Panc1 (cell line): ENCODE results near the gene MAP6. TPM values are rescaled to one million over a fixed set of nuclear protein-coding genes. Genes with fewer than 3 reads are reported as not detected.

Source experiments
- ATAC-seq: fragments of 200-7000 bp; cut with Tn5 transposase; 2 replicates; pipeline ENCODE4 v1.9.1; 2020; ENCODE audit warnings: mild to moderate bottlenecking, moderate library complexity
- BruUV-seq: library from RNA; stranded (reverse); fragments of 400-500 nt; replicated peaks from 2 replicates; lab custom pipeline; 2021; lab: Mats Ljungman, UMichigan
- CTCF ChIA-PET: fragments of 300-600 bp; sonication (Branson Sonifier 250); formaldehyde crosslinking; loops from one replicate; lab custom pipeline; 2022; ENCODE audit warnings: antibody characterized with exemption; lab: Charles Lee
- POLR2A ChIA-PET: fragments of 300-600 bp; sonication (Branson Sonifier 250); formaldehyde crosslinking; loops from one replicate; lab custom pipeline; 2022; ENCODE audit warnings: antibody characterized with exemption; lab: Charles Lee
- DNase-seq: peaks from one replicate; pipeline ENCODE4 v3.0.0-alpha.2; 2010; ENCODE audit warnings: low read depth, low spot score
- H3K27ac ChIP-seq: 2 replicates; pipeline ENCODE4 v1.5.1; 2011; ENCODE audit warnings: mild to moderate bottlenecking, low read length, inconsistent platforms
- H3K27me3 ChIP-seq: fragments of 200-500 bp; sonication (Bioruptor generic); 2 replicates; pipeline ENCODE4 v1.6.0; 2014; ENCODE audit warnings: low read length, inconsistent platforms; ENCODE audit not compliant: control insufficient read depth, insufficient read depth
- H3K36me3 ChIP-seq: fragments of 200-500 bp; sonication (Bioruptor generic); 2 replicates; pipeline ENCODE4 v1.5.1; 2014; ENCODE audit warnings: inconsistent platforms, mild to moderate bottlenecking, low read length, moderate library complexity; ENCODE audit not compliant: control insufficient read depth, insufficient read depth
- H3K4me1 ChIP-seq: 2 replicates; pipeline ENCODE4 v1.5.1; 2011; ENCODE audit warnings: inconsistent platforms, mild to moderate bottlenecking, low read length, moderate library complexity; ENCODE audit not compliant: control insufficient read depth, insufficient read depth
- H3K4me3 ChIP-seq, 2 experiments: 2 replicates each; pipeline ENCODE4 v1.5.1; 2011 to 2012; ENCODE audit warnings: low read depth in 2 of 2, low read length in 2 of 2, mild to moderate bottlenecking in 2 of 2, inconsistent platforms in 1 of 2, moderate library complexity in 1 of 2
- H3K9me3 ChIP-seq: fragments of 200-500 bp; sonication (Bioruptor generic); 2 replicates; pipeline ENCODE4 v1.5.1; 2014; ENCODE audit warnings: low read depth, mild to moderate bottlenecking, inconsistent platforms, low read length, moderate library complexity; ENCODE audit not compliant: control insufficient read depth, insufficient read depth
- CTCF ChIP-seq: fragments of 450-650 bp; IDR thresholded peaks from 2 replicates; pipeline ENCODE4 v1.5.1; 2017; ENCODE audit warnings: mild to moderate bottlenecking
- POLR2AphosphoS5 ChIP-seq: IDR thresholded peaks from 2 replicates; pipeline ENCODE4 v1.6.1; 2012; ENCODE audit warnings: mild to moderate bottlenecking, low read depth, low read length, moderate library complexity
- SIN3A ChIP-seq: IDR thresholded peaks from 2 replicates; pipeline ENCODE4 v1.6.1; 2012; ENCODE audit warnings: low read depth, mild to moderate bottlenecking, low read length, moderate library complexity, borderline replicate concordance; ENCODE audit not compliant: insufficient read depth
- TCF7L2 ChIP-seq: IDR thresholded peaks from 2 replicates; pipeline ENCODE4 v1.6.1; 2011; ENCODE audit warnings: mild to moderate bottlenecking, low read depth, low read length, inconsistent platforms
- in situ Hi-C: cut with HindIII; loops from 2 replicates; pipeline ENCODE4 v1.10.0; 2016; ENCODE audit warnings: low sequenced_read_pairs, low pct_unique_long_range_greater_than_20kb
- intact Hi-C: fragments of 100-400 bp; cut with micrococcal nuclease; formaldehyde crosslinking; loops from one replicate; pipeline ENCODE4 v1.10.0; 2022; ENCODE audit not compliant: unreplicated experiment
- total RNA-seq: library from RNA; stranded (reverse); gene quantifications from one replicate; pipeline ENCODE4 v1.2.1, GENCODE V29; 2021; ENCODE audit not compliant: unreplicated experiment
- TF ChIP-seq, protein P1 (sequence below), 2 experiments: IDR thresholded peaks; 2 replicates each; pipeline ENCODE4 v1.6.1; 2011 to 2012; ENCODE audit warnings: low read depth in 2 of 2, control low read depth in 1 of 2, low read length in 1 of 2, mild to moderate bottlenecking in 1 of 2, moderate library complexity in 1 of 2; ENCODE audit not compliant: insufficient read depth in 1 of 2

MAP6 gene
- total RNA-seq, 1 experiment from 2014 or later = 0.21 TPM

GRCh38 chr11:75574698-75575602, 93.9 kb downstream of the MAP6 start:
- intact Hi-C loops = no loop called here
- BruUV-seq = no TSS peak
- CTCF ChIA-PET = interaction anchor here (0.6 to 1.1 kb wide), 5 partner anchors 9 to 295 kb away, joined by 3 to 13 read pairs (median 3); no protein-coding TSS in a partner anchor
- peak; percentile 50; the same call in 1 of the 2 replicates for ATAC-seq
- in situ Hi-C loops = no loop called here
- H3K36me3 ChIP-seq = 0 out of 2 replicates have a peak, but pooled peaks cover 2% of the 10 kb centered on the region
- H3K4me3 ChIP-seq = no peak overlapping the region
- TF ChIP-seq, protein P1, sequence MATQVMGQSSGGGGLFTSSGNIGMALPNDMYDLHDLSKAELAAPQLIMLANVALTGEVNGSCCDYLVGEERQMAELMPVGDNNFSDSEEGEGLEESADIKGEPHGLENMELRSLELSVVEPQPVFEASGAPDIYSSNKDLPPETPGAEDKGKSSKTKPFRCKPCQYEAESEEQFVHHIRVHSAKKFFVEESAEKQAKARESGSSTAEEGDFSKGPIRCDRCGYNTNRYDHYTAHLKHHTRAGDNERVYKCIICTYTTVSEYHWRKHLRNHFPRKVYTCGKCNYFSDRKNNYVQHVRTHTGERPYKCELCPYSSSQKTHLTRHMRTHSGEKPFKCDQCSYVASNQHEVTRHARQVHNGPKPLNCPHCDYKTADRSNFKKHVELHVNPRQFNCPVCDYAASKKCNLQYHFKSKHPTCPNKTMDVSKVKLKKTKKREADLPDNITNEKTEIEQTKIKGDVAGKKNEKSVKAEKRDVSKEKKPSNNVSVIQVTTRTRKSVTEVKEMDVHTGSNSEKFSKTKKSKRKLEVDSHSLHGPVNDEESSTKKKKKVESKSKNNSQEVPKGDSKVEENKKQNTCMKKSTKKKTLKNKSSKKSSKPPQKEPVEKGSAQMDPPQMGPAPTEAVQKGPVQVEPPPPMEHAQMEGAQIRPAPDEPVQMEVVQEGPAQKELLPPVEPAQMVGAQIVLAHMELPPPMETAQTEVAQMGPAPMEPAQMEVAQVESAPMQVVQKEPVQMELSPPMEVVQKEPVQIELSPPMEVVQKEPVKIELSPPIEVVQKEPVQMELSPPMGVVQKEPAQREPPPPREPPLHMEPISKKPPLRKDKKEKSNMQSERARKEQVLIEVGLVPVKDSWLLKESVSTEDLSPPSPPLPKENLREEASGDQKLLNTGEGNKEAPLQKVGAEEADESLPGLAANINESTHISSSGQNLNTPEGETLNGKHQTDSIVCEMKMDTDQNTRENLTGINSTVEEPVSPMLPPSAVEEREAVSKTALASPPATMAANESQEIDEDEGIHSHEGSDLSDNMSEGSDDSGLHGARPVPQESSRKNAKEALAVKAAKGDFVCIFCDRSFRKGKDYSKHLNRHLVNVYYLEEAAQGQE (IDR thresholded peaks at IDR 0.05; ENCODE audit: insufficient read depth in 1 of 2, low read depth in 2 of 2, low read length in 1 of 2) = no peak
- TF ChIP-seq TCF7L2 (no peak), SIN3A (no peak), POLR2AphosphoS5 (no peak), CTCF (no peak)
- no peak for DNase-seq
- no peaks in the 10 kb centered on the region; the same call in 1 of the 2 replicates for H3K4me1 ChIP-seq
- no peaks in the 10 kb centered on the region; the same call in 1 of the 2 replicates for H3K27me3 ChIP-seq
- no peaks in the 10 kb centered on the region for H3K9me3 ChIP-seq
- no peak overlapping the region for H3K27ac ChIP-seq
- POLR2A ChIA-PET = no interaction called here

DNA sequence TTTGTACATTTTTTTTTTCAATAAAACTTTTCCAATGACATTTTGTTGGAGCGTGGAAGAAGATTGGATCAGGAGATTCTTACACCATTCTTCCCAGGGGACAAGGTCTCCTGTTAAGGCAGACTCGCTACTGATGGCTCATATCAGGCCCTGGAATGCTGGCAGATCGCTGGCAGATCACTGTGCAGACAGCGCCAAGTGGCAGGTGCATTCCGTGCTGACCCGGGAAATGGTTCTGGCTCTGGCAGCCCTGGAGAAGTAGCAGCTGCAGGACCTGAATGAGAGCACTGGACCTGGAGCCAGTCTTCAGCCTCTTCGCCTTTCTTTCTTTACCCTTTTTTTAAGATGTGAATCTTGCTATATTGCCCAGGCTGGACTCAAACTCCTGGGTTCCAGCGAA, 96.1 kb downstream of the MAP6 start:
- no TSS peak for BruUV-seq
- CTCF ChIA-PET = no interaction called here

More for the DNA sequence above, 96.1 kb downstream of the MAP6 start:
- no peaks in the 10 kb centered on the region for H3K27me3 ChIP-seq
- ATAC-seq = no peak
- H3K4me3 ChIP-seq = no peak overlapping the region
- H3K36me3 ChIP-seq = peaks cover 2% of the 10 kb centered on the region; the same call in 1 of the 2 replicates
- no peak overlapping the region for H3K27ac ChIP-seq
- TF ChIP-seq POLR2AphosphoS5 (no peak), SIN3A (no peak), CTCF (no peak), TCF7L2 (no peak)
- TF ChIP-seq, protein P1 (IDR thresholded peaks at IDR 0.05; ENCODE audit: insufficient read depth in 1 of 2, low read depth in 2 of 2, low read length in 1 of 2) = no peak
- in situ Hi-C loops = no loop called here
- no peaks in the 10 kb centered on the region; the same call in 1 of the 2 replicates for H3K4me1 ChIP-seq
- no peak for DNase-seq
- intact Hi-C loops = no loop called here
- no peaks in the 10 kb centered on the region for H3K9me3 ChIP-seq
- POLR2A ChIA-PET = interaction anchor here (0.7 kb wide), 1 partner anchor 206 kb away, joined by 3 read pairs; no protein-coding TSS in a partner anchor
